ENCODE measurements around the gene RAG2.

DNA sequence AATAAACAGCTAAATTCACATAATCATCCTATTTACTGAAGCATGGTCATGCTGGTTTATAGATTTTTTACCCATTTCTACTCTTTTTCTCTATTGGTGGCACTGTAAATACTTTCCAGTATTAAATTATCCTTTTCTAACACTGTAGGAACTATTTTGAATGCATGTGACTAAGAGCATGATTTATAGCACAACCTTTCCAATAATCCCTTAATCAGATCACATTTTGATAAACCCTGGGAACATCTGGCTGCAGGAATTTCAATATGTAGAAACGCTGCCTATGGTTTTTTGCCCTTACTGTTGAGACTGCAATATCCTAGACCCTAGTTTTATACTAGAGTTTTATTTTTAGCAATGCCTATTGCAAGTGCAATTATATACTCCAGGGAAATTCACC is 19.6 kb downstream of the RAG2 start:
- TF ChIP-seq, protein P1, sequence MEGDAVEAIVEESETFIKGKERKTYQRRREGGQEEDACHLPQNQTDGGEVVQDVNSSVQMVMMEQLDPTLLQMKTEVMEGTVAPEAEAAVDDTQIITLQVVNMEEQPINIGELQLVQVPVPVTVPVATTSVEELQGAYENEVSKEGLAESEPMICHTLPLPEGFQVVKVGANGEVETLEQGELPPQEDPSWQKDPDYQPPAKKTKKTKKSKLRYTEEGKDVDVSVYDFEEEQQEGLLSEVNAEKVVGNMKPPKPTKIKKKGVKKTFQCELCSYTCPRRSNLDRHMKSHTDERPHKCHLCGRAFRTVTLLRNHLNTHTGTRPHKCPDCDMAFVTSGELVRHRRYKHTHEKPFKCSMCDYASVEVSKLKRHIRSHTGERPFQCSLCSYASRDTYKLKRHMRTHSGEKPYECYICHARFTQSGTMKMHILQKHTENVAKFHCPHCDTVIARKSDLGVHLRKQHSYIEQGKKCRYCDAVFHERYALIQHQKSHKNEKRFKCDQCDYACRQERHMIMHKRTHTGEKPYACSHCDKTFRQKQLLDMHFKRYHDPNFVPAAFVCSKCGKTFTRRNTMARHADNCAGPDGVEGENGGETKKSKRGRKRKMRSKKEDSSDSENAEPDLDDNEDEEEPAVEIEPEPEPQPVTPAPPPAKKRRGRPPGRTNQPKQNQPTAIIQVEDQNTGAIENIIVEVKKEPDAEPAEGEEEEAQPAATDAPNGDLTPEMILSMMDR (tag by site-specific recombination; IDR thresholded peaks at IDR 0.05): no peak
- TF ChIP-seq, protein P2, sequence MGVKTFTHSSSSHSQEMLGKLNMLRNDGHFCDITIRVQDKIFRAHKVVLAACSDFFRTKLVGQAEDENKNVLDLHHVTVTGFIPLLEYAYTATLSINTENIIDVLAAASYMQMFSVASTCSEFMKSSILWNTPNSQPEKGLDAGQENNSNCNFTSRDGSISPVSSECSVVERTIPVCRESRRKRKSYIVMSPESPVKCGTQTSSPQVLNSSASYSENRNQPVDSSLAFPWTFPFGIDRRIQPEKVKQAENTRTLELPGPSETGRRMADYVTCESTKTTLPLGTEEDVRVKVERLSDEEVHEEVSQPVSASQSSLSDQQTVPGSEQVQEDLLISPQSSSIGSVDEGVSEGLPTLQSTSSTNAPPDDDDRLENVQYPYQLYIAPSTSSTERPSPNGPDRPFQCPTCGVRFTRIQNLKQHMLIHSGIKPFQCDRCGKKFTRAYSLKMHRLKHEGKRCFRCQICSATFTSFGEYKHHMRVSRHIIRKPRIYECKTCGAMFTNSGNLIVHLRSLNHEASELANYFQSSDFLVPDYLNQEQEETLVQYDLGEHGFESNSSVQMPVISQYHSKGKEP (tag by site-specific recombination; IDR thresholded peaks at IDR 0.05): no peak
- TF ChIP-seq, protein P3, sequence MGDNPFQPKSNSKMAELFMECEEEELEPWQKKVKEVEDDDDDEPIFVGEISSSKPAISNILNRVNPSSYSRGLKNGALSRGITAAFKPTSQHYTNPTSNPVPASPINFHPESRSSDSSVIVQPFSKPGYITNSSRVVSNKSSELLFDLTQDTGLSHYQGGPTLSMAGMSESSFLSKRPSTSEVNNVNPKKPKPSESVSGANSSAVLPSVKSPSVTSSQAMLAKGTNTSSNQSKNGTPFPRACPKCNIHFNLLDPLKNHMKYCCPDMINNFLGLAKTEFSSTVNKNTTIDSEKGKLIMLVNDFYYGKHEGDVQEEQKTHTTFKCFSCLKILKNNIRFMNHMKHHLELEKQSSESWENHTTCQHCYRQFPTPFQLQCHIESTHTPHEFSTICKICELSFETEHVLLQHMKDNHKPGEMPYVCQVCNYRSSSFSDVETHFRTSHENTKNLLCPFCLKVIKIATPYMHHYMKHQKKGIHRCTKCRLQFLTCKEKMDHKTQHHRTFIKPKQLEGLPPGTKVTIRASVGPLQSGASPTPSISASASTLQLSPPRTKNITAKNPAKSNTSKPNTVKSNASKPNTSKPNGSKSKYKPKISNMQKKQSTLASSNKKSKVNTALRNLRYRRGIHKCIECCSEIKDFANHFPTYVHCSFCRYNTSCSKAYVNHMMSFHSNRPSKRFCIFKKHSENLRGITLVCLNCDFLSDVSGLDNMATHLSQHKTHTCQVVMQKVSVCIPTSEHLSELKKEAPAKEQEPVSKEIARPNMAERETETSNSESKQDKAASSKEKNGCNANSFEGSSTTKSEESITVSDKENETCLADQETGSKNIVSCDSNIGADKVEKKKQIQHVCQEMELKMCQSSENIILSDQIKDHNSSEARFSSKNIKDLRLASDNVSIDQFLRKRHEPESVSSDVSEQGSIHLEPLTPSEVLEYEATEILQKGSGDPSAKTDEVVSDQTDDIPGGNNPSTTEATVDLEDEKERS (tag by site-specific recombination; IDR thresholded peaks at IDR 0.05): no peak
- TF ChIP-seq TRIM28 (IDR thresholded peaks at IDR 0.05; ENCODE audit: borderline replicate concordance, low read length) (no peak), ZNF791 (tag by site-specific recombination; IDR thresholded peaks at IDR 0.05) (no peak)
